Progenitor cell of endocrine pancreas (in vitro differentiated cells): ENCODE data around the gene ARHGAP30. TPM values are rescaled to one million over a fixed set of nuclear protein-coding genes. Genes with fewer than 3 reads are reported as not detected.
"Not testable (repeated sequence)": the region's sequence is repeated elsewhere in the genome, so short reads cannot be mapped to it uniquely, and the experiment has no call there.

ENCODE experiments used
- DNase-seq: peaks from one replicate; pipeline ENCODE4 v3.0.0; 2021; ENCODE audit warnings: low spot score; ENCODE audit not compliant: unreplicated experiment
- H3K27ac Mint-ChIP-seq: 2 replicates; pipeline ENCODE4 v1.8.0; 2021; ENCODE audit warnings: mild to moderate bottlenecking, moderate library complexity, mixed read lengths
- H3K27me3 Mint-ChIP-seq: 2 replicates; pipeline ENCODE4 v1.8.0; 2021; ENCODE audit warnings: mixed read lengths
- H3K36me3 Mint-ChIP-seq: 2 replicates; pipeline ENCODE4 v1.8.0; 2022; ENCODE audit warnings: mixed read lengths; ENCODE audit not compliant: insufficient read depth
- H3K4me1 Mint-ChIP-seq: 2 replicates; pipeline ENCODE4 v1.8.0; 2021; ENCODE audit warnings: low read depth, mixed read lengths
- H3K4me3 Mint-ChIP-seq: 2 replicates; pipeline ENCODE4 v1.8.0; 2021; ENCODE audit warnings: low read depth, mild to moderate bottlenecking, moderate library complexity, mixed read lengths
- H3K9me3 Mint-ChIP-seq: 2 replicates; pipeline ENCODE4 v1.8.0; 2021; ENCODE audit warnings: low read depth, mixed read lengths
- total RNA-seq: library from RNA; stranded (reverse); gene quantifications from 2 replicates; pipeline ENCODE4 v1.2.1, GENCODE V29; 2021
- TF ChIP-seq, protein P1 (sequence below): fragments of 200-600 bp; sonication (generic); IDR thresholded peaks from one replicate; pipeline ENCODE4 v1.5.0; 2021; ENCODE audit warnings: antibody characterized with exemption, mild to moderate bottlenecking; ENCODE audit not compliant: unreplicated experiment

Gene ARHGAP30
- total RNA-seq, 1 donor from 2014 or later, result not detected

DNA sequence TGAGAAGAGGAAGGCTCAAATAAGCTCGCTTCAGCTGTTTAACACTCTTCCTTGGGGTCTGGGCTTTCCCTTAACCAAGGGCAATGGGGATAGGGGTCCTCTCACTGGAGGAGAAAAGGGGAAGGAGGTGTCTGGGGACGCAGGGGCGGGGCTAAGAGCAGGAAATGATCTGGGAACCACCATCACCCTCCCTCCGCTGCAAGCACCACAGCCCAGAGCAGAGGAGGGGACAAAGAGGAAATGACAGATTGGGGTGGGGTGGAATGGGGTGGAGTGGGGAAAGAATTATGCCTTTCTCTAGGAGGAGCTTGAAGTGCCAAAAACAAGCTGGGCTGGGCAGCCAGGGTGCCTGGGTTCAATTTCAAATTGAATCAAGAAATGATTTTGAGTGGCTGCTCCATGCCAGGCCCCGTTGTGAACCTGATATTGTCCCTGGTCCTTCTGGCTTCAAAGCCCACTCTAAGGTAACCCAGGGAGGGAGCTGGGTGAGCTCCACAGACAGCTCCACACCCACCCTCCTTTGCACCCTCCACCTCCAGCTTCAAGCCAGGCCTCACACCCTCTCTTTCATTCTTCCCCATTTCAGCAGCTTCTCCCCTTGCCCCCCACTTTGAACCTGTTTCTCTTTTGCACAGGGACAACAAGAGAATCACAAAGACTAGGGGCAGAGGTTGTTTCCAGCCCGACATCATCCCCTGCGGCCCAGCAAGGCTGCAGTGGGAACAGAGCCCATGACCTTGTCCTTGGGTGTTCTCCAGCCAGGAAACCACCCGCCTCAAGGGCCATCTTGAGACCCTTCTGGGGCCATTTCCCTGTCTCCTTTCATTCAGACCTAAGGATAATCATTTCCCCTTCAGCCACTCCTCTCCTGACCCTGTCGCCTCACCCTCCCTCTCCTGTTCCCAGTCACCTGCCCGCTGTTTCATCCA lies 1.1 kb downstream of the ARHGAP30 start:
- TF ChIP-seq, protein P1, sequence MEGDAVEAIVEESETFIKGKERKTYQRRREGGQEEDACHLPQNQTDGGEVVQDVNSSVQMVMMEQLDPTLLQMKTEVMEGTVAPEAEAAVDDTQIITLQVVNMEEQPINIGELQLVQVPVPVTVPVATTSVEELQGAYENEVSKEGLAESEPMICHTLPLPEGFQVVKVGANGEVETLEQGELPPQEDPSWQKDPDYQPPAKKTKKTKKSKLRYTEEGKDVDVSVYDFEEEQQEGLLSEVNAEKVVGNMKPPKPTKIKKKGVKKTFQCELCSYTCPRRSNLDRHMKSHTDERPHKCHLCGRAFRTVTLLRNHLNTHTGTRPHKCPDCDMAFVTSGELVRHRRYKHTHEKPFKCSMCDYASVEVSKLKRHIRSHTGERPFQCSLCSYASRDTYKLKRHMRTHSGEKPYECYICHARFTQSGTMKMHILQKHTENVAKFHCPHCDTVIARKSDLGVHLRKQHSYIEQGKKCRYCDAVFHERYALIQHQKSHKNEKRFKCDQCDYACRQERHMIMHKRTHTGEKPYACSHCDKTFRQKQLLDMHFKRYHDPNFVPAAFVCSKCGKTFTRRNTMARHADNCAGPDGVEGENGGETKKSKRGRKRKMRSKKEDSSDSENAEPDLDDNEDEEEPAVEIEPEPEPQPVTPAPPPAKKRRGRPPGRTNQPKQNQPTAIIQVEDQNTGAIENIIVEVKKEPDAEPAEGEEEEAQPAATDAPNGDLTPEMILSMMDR, result no peak
- peaks cover 7% of the 10 kb centered on the region for H3K4me1 Mint-ChIP-seq
- H3K27ac Mint-ChIP-seq, result no peak overlapping the region
- no peaks in the 10 kb centered on the region for H3K36me3 Mint-ChIP-seq
- H3K9me3 Mint-ChIP-seq, result no peaks in the 10 kb centered on the region
- no peak for DNase-seq
- H3K4me3 Mint-ChIP-seq, result no peak overlapping the region
- H3K27me3 Mint-ChIP-seq, result peaks cover 19% of the 10 kb centered on the region

- Mint-ChIP-seq H3K27ac (no peak overlapping the region), H3K9me3 (no peaks in the 10 kb centered on the region), H3K4me1 (no peaks in the 10 kb centered on the region), H3K4me3 (no peak overlapping the region), H3K36me3 (no peaks in the 10 kb centered on the region), H3K27me3 (peaks cover 26% of the 10 kb centered on the region)
- DNase-seq, result no peak
- TF ChIP-seq, protein P1, result no peak
Measured at GRCh38 chr1:161066694-161067093, 3.0 kb downstream of the ARHGAP30 start.

DNA sequence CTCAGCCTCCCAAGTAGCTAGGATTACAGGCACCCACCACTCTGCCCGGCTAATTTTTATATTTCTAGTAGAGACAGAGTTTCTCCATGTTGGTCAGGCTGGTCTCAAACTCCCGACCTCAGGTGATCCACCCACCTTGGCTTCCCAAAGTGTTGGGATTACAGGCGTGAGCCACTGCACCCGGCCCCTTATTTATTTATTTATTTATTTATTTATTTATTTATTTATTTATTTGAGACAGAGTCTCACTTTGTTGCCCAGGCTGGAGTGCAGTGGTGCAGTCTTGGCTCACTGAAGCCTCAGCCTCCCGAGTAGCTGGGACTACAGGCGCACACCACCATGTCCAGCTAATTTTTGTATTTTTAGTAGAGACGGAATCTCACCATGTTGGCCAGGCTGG lies 4.0 kb downstream of the ARHGAP30 start:
- not testable (repeated sequence) for H3K4me1 Mint-ChIP-seq, DNase-seq, H3K27ac Mint-ChIP-seq, H3K4me3 Mint-ChIP-seq, H3K36me3 Mint-ChIP-seq, H3K9me3 Mint-ChIP-seq
- H3K27me3 Mint-ChIP-seq, result peaks cover 26% of the 10 kb centered on the region

- not testable (repeated sequence) for H3K36me3 Mint-ChIP-seq, DNase-seq, H3K4me3 Mint-ChIP-seq, H3K4me1 Mint-ChIP-seq, H3K9me3 Mint-ChIP-seq
- H3K27me3 Mint-ChIP-seq, result peaks cover 26% of the 10 kb centered on the region
- H3K27ac Mint-ChIP-seq, result peak overlapping the region; percentile 21
Measured at GRCh38 chr1:161063936-161064335, 5.8 kb downstream of the ARHGAP30 start.

DNA sequence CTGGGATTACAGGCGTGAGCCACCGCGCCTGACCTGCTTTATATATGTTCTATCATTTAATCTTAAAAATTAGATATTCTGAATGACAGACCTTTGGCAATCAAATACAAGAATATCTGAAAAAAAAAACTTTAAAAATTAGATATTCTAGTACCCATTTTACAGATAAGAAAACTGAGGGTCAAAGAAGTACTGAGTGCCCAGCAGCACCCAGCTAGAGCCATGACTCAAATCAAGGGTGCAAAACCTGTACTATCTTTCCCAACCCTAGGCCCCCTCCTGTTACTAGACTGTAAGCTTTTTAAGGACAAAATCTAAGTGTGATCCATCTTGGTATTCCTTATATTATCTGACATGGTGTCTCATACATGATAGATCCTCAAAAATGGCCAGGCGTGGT lies 8.3 kb downstream of the ARHGAP30 start:
- Mint-ChIP-seq H3K4me1 (no peaks in the 10 kb centered on the region), H3K36me3 (no peaks in the 10 kb centered on the region), H3K4me3 (no peak overlapping the region), H3K27ac (no peak overlapping the region), H3K27me3 (peaks cover 17% of the 10 kb centered on the region), H3K9me3 (no peaks in the 10 kb centered on the region)
- DNase-seq, result no peak
- TF ChIP-seq, protein P1, result no peak

DNA sequence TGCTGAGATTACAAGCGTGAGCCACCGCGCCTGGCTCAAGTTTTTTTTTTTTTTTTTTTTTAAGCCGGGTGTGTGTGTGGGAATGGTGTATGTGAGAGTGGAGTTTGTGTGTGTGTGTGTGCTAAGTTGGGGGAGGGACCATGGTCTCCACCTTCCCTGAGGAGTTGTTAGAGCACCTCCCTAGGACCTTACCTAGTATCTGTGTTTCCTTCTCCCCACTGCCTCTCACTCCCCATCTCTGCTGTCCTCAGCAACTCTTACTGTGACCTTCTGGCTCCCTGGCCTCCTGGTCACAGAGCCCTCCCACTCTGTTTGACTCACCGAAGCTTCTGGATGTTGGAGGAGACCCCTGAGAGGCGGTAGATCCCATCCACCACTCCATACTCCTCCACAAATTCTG lies 10.4 kb downstream of the ARHGAP30 start:
- Mint-ChIP-seq H3K4me1 (no peaks in the 10 kb centered on the region), H3K4me3 (no peak overlapping the region), H3K9me3 (no peaks in the 10 kb centered on the region), H3K36me3 (no peaks in the 10 kb centered on the region), H3K27ac (peak overlapping the region; percentile 53), H3K27me3 (peaks cover 13% of the 10 kb centered on the region)
- TF ChIP-seq, protein P1, result no peak
- no peak for DNase-seq
